NT2/D1 (cell line): ENCODE measurements around the gene VAV2.
"Not testable (repeated sequence)": the region's sequence is repeated elsewhere in the genome, so short reads cannot be mapped to it uniquely, and the experiment has no call there.

Experiments
- DNase-seq: peaks from one replicate; pipeline ENCODE4 v3.0.0-alpha.2; 2011; ENCODE audit warnings: low read depth, low spot score
- H3K27me3 ChIP-seq: 2 replicates; pipeline ENCODE4 v1.6.0; 2011; ENCODE audit warnings: mild to moderate bottlenecking; ENCODE audit not compliant: insufficient read length, insufficient read depth
- H3K36me3 ChIP-seq: 2 replicates; pipeline ENCODE4 v1.6.1; 2011; ENCODE audit warnings: mild to moderate bottlenecking, low read length, mixed read lengths; ENCODE audit not compliant: insufficient read depth, insufficient read length
- H3K4me1 ChIP-seq: 2 replicates; pipeline ENCODE4 v1.5.1; 2011; ENCODE audit not compliant: insufficient read depth, insufficient read length
- H3K4me3 ChIP-seq: 2 replicates; pipeline ENCODE4 v1.5.1; 2011; ENCODE audit warnings: low read depth; ENCODE audit not compliant: insufficient read length
- H3K9ac ChIP-seq: 2 replicates; pipeline ENCODE4 v1.6.0; 2011; ENCODE audit warnings: low read depth; ENCODE audit not compliant: insufficient read length
- H3K9me3 ChIP-seq: 2 replicates; pipeline ENCODE4 v1.5.1; 2011; ENCODE audit warnings: mild to moderate bottlenecking, low read length; ENCODE audit not compliant: insufficient read depth
- SUZ12 ChIP-seq: IDR thresholded peaks from 2 replicates; pipeline ENCODE4 v1.6.1; 2011; ENCODE audit not compliant: insufficient read length, insufficient read depth; ENCODE audit errors: extremely low read depth
- YY1 ChIP-seq: IDR thresholded peaks from 2 replicates; pipeline ENCODE4 v1.6.1; 2011; ENCODE audit not compliant: insufficient read length, insufficient read depth
- ZNF274 ChIP-seq: IDR thresholded peaks from 2 replicates; pipeline ENCODE4 v1.6.1; 2011; ENCODE audit warnings: mild to moderate bottlenecking, low read depth, low read length

VAV2 gene

DNA sequence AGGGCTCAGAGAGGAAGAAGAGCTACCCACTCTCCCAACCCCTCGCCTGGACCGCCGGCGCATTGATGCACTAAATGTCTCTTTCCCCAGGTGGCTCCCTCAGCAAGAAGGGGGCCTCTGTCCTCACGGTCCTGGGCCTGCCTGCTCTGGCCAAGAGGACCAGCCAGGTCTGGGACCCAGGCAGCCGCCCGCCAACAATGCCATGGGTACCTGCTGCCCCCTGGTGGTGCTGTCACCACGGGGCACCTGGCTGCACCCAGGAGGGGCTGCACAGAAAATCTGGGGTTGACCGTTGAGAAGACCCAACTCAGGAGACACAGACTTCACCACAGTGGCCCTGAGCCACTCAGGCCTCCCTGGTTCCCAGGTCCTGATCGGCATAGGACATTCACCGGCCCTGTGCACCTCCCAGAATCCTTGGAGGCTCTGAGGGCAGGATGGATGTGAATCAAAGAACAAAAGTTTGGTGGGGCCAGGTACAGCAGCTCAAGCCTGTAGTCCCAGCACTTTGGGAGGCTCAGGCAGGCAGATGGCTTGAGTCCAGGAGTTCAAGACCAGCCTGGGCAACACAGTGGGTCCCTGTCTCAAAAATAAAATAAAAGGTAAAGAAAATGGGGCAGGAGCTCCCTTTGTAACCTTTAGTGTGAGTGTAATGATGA lies 2.4 kb upstream of the VAV2 start:
- no peak overlapping the region for H3K4me3 ChIP-seq
- peaks cover 25% of the 10 kb centered on the region for H3K4me1 ChIP-seq
- DNase-seq, result no peak
- no peaks in the 10 kb centered on the region for H3K9me3 ChIP-seq
- H3K9ac ChIP-seq, result peak overlapping the region; percentile 63
- TF ChIP-seq SUZ12 (no peak), YY1 (no peak), ZNF274 (no peak)
- peaks cover 5% of the 10 kb centered on the region for H3K36me3 ChIP-seq
- peaks cover 2% of the 10 kb centered on the region for H3K27me3 ChIP-seq

DNA sequence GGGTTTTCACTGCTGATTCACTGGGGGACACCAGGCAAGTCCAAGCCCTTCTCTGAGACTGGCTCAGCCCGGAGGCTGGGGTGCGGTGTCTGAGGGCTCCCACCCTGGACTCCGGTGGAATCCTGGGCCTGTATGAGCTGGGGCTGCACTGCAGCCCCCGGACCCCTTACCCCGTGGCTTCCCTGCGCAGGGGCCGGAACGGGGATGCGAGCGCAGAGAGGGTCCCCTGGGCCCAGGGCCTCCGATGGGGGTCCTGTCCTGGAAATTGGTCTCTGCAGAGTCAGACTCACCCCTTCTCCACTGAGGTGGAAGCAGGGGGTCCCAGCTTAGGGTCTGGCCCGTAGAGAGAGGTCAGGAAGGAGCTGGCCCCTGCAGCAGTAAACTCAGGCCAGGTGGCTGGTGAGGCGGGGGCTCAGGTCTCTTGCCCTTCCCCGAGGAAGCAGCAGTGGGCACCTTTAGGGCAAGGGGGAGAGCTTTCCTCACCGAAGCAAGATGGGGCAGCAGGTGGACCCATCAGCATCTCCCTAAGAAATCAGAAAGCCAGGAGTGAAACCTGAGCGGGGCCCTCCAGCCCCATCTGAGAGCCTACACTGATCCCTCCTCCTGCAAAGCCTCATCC lies 1.6 kb upstream of the VAV2 start:
- TF ChIP-seq SUZ12, result no peak
- TF ChIP-seq ZNF274, result no peak
- TF ChIP-seq YY1, result no peak
- DNase-seq, result no peak
- peak overlapping the region; percentile 97 for H3K9ac ChIP-seq

GRCh38 chr9:133992780-133993634 lies 883 bp upstream of the VAV2 start:
- H3K9ac ChIP-seq, result peak overlapping the region; percentile 97
- H3K4me1 ChIP-seq, result peaks cover 25% of the 10 kb centered on the region
- peaks cover 2% of the 10 kb centered on the region for H3K27me3 ChIP-seq
- no peaks in the 10 kb centered on the region for H3K9me3 ChIP-seq
- H3K4me3 ChIP-seq, result peak overlapping the region; percentile 90
- peaks cover 5% of the 10 kb centered on the region for H3K36me3 ChIP-seq
- TF ChIP-seq YY1 (no peak), ZNF274 (no peak), SUZ12 (no peak)
- no peak for DNase-seq

More for the DNA sequence above, 1.6 kb upstream of the VAV2 start:
- H3K4me3 ChIP-seq, result peak overlapping the region; percentile 84
- H3K9me3 ChIP-seq, result no peaks in the 10 kb centered on the region
- peaks cover 25% of the 10 kb centered on the region for H3K4me1 ChIP-seq
- peaks cover 2% of the 10 kb centered on the region for H3K27me3 ChIP-seq
- peaks cover 5% of the 10 kb centered on the region for H3K36me3 ChIP-seq

DNA sequence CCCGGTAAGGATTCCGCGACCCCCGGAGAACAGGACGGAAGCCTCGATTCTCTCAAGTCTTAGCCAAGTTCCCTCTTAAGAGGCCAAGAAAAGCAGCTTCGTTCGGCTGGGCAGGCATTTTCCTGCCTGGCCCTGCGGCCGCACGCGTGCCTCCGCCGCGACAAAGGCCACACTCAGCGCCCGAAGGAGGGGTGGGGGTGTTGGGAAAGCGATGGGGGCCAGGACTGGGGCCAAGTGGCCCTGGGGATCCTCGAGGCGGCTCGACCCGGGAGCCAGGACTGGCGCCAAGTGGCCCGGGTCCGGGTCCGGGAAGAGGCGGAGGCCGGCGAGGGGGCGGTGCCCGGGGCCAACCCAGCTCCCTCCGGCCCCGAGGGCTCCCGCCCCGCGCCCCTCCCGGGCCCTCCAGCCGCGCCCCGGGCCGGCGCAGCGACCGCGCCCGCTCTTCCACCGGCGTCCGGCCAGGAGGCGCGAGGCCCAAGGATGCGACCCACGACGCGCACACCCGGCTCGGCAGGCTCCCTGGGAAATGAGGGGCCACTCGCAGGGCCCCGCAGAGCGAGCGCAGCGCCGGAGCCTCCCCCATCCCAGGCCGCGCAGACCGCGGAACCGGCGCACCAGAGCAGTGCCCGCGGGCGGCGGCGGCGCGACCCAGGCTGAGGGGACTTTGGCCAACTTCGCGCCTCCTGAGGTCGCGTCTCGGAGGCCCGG lies 756 bp downstream of the VAV2 start:
- TF ChIP-seq YY1, result no peak
- no peak for DNase-seq
- Histone ChIP-seq H3K4me1 (peaks cover 28% of the 10 kb centered on the region), H3K36me3 (peaks cover 14% of the 10 kb centered on the region), H3K9me3 (no peaks in the 10 kb centered on the region), H3K4me3 (peak overlapping the region; percentile 90), H3K27me3 (no peaks in the 10 kb centered on the region), H3K9ac (peak overlapping the region; percentile 93)

GRCh38 chr9:133990366-133991213 lies 1.5 kb downstream of the VAV2 start:
- DNase-seq, result no peak
- no peak for TF ChIP-seq ZNF274
- TF ChIP-seq SUZ12, result no peak
- no peak for TF ChIP-seq YY1
- Histone ChIP-seq H3K36me3 (peaks cover 16% of the 10 kb centered on the region), H3K27me3 (no peaks in the 10 kb centered on the region), H3K9me3 (no peaks in the 10 kb centered on the region), H3K9ac (peak overlapping the region; percentile 93), H3K4me3 (peak overlapping the region; percentile 90), H3K4me1 (peaks cover 28% of the 10 kb centered on the region)

- H3K9ac ChIP-seq, result peak overlapping the region; percentile 93
- no peak for DNase-seq
- no peaks in the 10 kb centered on the region for H3K9me3 ChIP-seq
- peaks cover 25% of the 10 kb centered on the region for H3K4me1 ChIP-seq
- H3K36me3 ChIP-seq, result peaks cover 21% of the 10 kb centered on the region
- no peaks in the 10 kb centered on the region for H3K27me3 ChIP-seq
- no peak for TF ChIP-seq SUZ12
- TF ChIP-seq ZNF274, result no peak
- no peak for TF ChIP-seq YY1
- no peak overlapping the region for H3K4me3 ChIP-seq
Measured at GRCh38 chr9:133989625-133990365, 2.3 kb downstream of the VAV2 start.

DNA sequence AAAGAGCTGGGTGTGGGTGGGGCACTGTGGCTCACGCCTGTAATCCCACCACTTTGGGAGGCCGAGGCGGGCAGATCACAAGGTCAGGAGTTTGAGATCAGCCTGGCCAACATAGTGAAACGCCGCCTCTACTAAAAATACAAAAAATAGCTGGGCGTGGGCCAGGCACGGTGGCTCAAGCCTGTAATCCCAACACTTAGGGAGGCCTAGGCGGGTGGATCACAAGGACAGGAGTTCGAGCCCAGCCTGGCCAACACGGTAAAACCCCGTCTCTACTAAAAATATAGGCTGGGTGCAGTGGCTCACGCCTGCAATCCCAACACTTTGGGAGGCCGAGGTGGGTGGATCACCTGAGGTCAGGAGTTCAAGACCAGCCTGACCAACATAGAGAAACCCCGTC lies 3.4 kb downstream of the VAV2 start:
- peaks cover 25% of the 10 kb centered on the region for H3K36me3 ChIP-seq
- DNase-seq, H3K27me3 ChIP-seq, H3K9me3 ChIP-seq, H3K4me3 ChIP-seq, H3K9ac ChIP-seq: not testable (repeated sequence)
- H3K4me1 ChIP-seq, result peaks cover 18% of the 10 kb centered on the region
